ENCODE results near the gene KIAA0930. TPM values are rescaled to one million over a fixed set of nuclear protein-coding genes. Genes with fewer than 3 reads are reported as not detected.

Gene KIAA0930
- polyA plus RNA-seq, 1 of the 3 experiments (the other 2 are of a cell fraction) = 80.8 TPM

- no peak overlapping the region for H3K9ac ChIP-seq
- ChIA-PET CTCF (no interaction called here), POLR2A (no interaction called here)
- H3K27ac ChIP-seq (ENCODE audit: low read depth in 2 of 2, low read length in 1 of 2) = no peak overlapping the region
- H3K4me3 ChIP-seq (ENCODE audit: low read depth in 2 of 2, low read length in 1 of 2) = no peak overlapping the region
- peaks cover 43% of the 10 kb centered on the region for H3K79me2 ChIP-seq (ENCODE audit: insufficient read depth)
- H3K4me2 ChIP-seq = no peak overlapping the region
- no peaks in the 10 kb centered on the region for H3K27me3 ChIP-seq (ENCODE audit: insufficient read depth)
- WGBS (ENCODE audit: low lambda C conversion rate) = 95% methylated on average over 13 of the region's 13 CpGs
- no peak for TF ChIP-seq TCF12 (IDR thresholded peaks at IDR 0.05)
- TF ChIP-seq FOSL2 (IDR thresholded peaks at IDR 0.05; ENCODE audit: borderline replicate concordance, low read depth) = no peak
- TF ChIP-seq CTCF (IDR thresholded peaks at IDR 0.05) = no peak
- no peak for TF ChIP-seq TAF1 (IDR thresholded peaks at IDR 0.05; ENCODE audit: borderline replicate concordance, low read depth, low read length)
- TF ChIP-seq REST (IDR thresholded peaks at IDR 0.05; ENCODE audit: low read depth, low read length) = no peak
- no peak for TF ChIP-seq EZH2phosphoT487 (IDR thresholded peaks at IDR 0.05; ENCODE audit: borderline replicate concordance, low read depth)
- peaks cover 19% of the 10 kb centered on the region; the same call in 1 of the 2 replicates for H4K20me1 ChIP-seq (ENCODE audit: insufficient read depth)
- peaks cover 49 to 60% of the 10 kb centered on the region in 2 experiments for H3K36me3 ChIP-seq (replicated peaks in 1 of 2; ENCODE audit: control insufficient read depth in 1 of 2, insufficient read depth in 2 of 2, low read length in 1 of 2)
- peaks cover 9% of the 10 kb centered on the region for H3F3A ChIP-seq (replicated peaks; ENCODE audit: insufficient read depth)
- no peaks in the 10 kb centered on the region for H3K9me2 ChIP-seq
- no peaks in the 10 kb centered on the region for H3K9me3 ChIP-seq
- DNase-seq = no peak
- no peak overlapping the region for H2AFZ ChIP-seq (ENCODE audit: low read depth)
- H3K4me1 ChIP-seq (ENCODE audit: control insufficient read depth in 1 of 2, insufficient read depth in 2 of 2, low read depth in 1 of 2, low read length in 1 of 2) = no peaks in the 10 kb centered on the region
Observed at GRCh38 chr22:45183974-45184373, 56.7 kb downstream of the KIAA0930 start.

GRCh38 chr22:45181766-45182165 is 58.9 kb downstream of the KIAA0930 start:
- Histone ChIP-seq H3K9ac (no peak overlapping the region), H4K20me1 (ENCODE audit: insufficient read depth) (peaks cover 30% of the 10 kb centered on the region; the same call in 1 of the 2 replicates), H3K27me3 (ENCODE audit: insufficient read depth) (no peaks in the 10 kb centered on the region), H3K27ac (ENCODE audit: low read depth in 2 of 2, low read length in 1 of 2) (no peak overlapping the region), H3K36me3 (replicated peaks in 1 of 2; ENCODE audit: control insufficient read depth in 1 of 2, insufficient read depth in 2 of 2, low read length in 1 of 2) (peaks cover 60 to 63% of the 10 kb centered on the region in 2 experiments), H3K9me3 (no peaks in the 10 kb centered on the region), H3K4me2 (no peak overlapping the region), H3K79me2 (ENCODE audit: insufficient read depth) (peaks cover 64% of the 10 kb centered on the region), H3K9me2 (no peaks in the 10 kb centered on the region), H3K4me1 (ENCODE audit: control insufficient read depth in 1 of 2, insufficient read depth in 2 of 2, low read depth in 1 of 2, low read length in 1 of 2) (no peaks in the 10 kb centered on the region), H3K4me3 (ENCODE audit: low read depth in 2 of 2, low read length in 1 of 2) (no peak overlapping the region), H2AFZ (ENCODE audit: low read depth) (no peak overlapping the region), H3F3A (replicated peaks; ENCODE audit: insufficient read depth) (peaks cover 5% of the 10 kb centered on the region)
- ChIA-PET POLR2A (no interaction called here), CTCF (interaction anchor here (1.7 kb wide), 1 partner anchor 27 kb away, joined by 5 read pairs; no protein-coding TSS in a partner anchor)
- DNase-seq = no peak
- WGBS (ENCODE audit: low lambda C conversion rate) = 92% methylated on average over 2 of the region's 2 CpGs
- no peak for TF ChIP-seq GATA2 (CRISPR knock-in tag; IDR thresholded peaks at IDR 0.05)
- no peak for TF ChIP-seq ELF1 (IDR thresholded peaks at IDR 0.05)
- TF ChIP-seq JUND (IDR thresholded peaks at IDR 0.05) = no peak
- TF ChIP-seq NRF1 (IDR thresholded peaks at IDR 0.05; ENCODE audit: low read depth, low read length) = no peak
- no peak for TF ChIP-seq IRF3 (IDR thresholded peaks at IDR 0.05; ENCODE audit: low read depth, low read length)
- TF ChIP-seq SIN3A (IDR thresholded peaks at IDR 0.05; ENCODE audit: borderline replicate concordance, low read depth, low read length) = no peak
- no peak for TF ChIP-seq FOXJ3 (CRISPR knock-in tag; IDR thresholded peaks at IDR 0.05)
- no peak for TF ChIP-seq GABPA (IDR thresholded peaks at IDR 0.05; ENCODE audit: low read depth)
- no peak for TF ChIP-seq RXRA (IDR thresholded peaks at IDR 0.05; ENCODE audit: borderline replicate concordance, low read depth)
- no peak for TF ChIP-seq SMC3 (IDR thresholded peaks at IDR 0.05; ENCODE audit: low read depth, low read length)
- TF ChIP-seq EP300 (IDR thresholded peaks at IDR 0.05; ENCODE audit: borderline replicate concordance in 1 of 2, low read depth in 1 of 2, low read length in 1 of 2) = no peak
- TF ChIP-seq PBX3 (IDR thresholded peaks at IDR 0.05) = no peak
- no peak for TF ChIP-seq FOXM1 (IDR thresholded peaks at IDR 0.05; ENCODE audit: low read depth)
- no peak for TF ChIP-seq RAD21 (IDR thresholded peaks at IDR 0.05; ENCODE audit: low read length)
- TF ChIP-seq TEAD4 (IDR thresholded peaks at IDR 0.05; ENCODE audit: borderline replicate concordance, insufficient read depth) = no peak
- no peak for TF ChIP-seq RCOR1 (IDR thresholded peaks at IDR 0.05; ENCODE audit: low read length)
